ENCODE data around the gene ADARB2. TPM values are rescaled to one million over a fixed set of nuclear protein-coding genes. Genes with fewer than 3 reads are reported as not detected.

ADARB2 gene
- total RNA-seq, 1 donor from 2014 or later, result 1.2 TPM

DNA sequence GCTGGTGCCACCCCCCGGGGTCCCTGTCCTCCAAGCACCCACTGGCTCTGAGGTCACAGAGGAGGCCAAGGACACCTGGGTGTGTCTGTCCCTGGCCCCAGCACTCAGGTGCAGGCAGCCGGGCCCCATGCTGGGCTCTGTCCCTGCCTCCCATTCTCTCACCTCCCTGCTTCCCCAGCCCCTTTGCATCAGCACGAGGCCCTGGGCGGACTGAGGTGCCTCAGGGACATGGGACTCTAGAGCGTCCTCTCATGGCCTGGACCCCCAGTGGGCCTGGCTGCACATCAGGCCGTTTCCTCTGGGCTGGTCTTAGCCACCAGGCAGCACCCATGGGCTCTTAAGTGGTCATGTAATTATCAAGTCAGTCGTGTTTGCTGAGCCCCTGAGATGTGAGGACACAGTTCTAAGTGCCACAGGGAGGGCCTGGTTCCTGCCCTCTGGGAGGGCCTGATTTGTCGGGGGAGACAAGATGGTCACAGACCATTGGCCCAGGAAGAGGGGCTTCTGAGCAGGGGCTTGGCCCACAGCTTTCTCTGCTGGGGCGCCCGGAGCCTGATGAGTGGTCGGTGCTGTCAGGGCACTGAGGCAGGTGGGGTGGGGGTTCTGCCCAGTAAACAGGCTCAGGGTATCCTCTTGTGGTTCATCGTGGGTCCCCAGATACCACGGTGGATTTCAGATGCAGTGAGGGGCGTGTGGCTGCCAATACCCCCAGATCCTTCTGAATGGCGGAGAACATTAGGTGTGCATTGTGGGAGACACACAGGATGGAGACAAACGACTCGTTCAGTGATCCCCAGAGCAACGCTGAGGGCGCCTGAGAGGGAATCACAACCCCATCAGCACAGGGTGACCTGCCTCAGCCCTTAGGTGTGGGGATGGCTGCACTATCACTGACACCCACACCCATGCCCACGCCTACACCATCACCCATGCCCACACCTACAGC, 528.7 kb downstream of the ADARB2 start:
- ATAC-seq (no peak), DNase-seq (peak; percentile 52)
- no peaks in the 10 kb centered on the region for H3K36me3 ChIP-seq
- H3K27me3 ChIP-seq, result no peaks in the 10 kb centered on the region
- no peak overlapping the region for H3K27ac ChIP-seq
- H3K4me1 ChIP-seq, result no peaks in the 10 kb centered on the region
- no peaks in the 10 kb centered on the region for H3K9me3 ChIP-seq
- no peak overlapping the region for H3K4me3 ChIP-seq
- TF ChIP-seq, protein P1, sequence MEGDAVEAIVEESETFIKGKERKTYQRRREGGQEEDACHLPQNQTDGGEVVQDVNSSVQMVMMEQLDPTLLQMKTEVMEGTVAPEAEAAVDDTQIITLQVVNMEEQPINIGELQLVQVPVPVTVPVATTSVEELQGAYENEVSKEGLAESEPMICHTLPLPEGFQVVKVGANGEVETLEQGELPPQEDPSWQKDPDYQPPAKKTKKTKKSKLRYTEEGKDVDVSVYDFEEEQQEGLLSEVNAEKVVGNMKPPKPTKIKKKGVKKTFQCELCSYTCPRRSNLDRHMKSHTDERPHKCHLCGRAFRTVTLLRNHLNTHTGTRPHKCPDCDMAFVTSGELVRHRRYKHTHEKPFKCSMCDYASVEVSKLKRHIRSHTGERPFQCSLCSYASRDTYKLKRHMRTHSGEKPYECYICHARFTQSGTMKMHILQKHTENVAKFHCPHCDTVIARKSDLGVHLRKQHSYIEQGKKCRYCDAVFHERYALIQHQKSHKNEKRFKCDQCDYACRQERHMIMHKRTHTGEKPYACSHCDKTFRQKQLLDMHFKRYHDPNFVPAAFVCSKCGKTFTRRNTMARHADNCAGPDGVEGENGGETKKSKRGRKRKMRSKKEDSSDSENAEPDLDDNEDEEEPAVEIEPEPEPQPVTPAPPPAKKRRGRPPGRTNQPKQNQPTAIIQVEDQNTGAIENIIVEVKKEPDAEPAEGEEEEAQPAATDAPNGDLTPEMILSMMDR (IDR thresholded peaks at IDR 0.05), result no peak
- intact Hi-C loops (cut with DNase I), result no loop called here

DNA sequence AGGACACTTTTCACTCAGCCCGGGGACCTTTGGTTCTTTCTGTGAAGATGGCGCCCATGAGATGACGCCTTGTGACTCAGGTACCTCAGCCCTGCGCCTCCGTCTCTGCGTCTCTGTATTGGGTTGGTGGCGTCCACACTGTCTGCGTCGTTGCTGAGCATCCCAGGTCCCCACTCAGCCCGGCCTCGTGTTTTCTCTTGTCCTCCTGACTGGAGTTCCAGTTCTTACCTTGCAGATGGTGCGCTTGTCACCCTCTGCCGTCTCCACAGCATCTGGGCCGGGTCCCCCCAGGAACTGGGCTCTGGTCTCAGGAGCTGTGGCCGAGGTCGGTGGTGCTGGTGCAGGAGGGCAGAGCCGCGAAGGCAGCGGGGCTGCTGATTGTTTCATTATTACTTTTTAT, 530.7 kb downstream of the ADARB2 start:
- H3K4me1 ChIP-seq, result no peaks in the 10 kb centered on the region
- TF ChIP-seq, protein P1 (IDR thresholded peaks at IDR 0.05), result no peak
- H3K4me3 ChIP-seq, result no peak overlapping the region
- no peaks in the 10 kb centered on the region for H3K9me3 ChIP-seq
- no peak overlapping the region for H3K27ac ChIP-seq
- DNase-seq (peak; percentile 57), ATAC-seq (no peak)
- no peaks in the 10 kb centered on the region for H3K27me3 ChIP-seq
- no peaks in the 10 kb centered on the region for H3K36me3 ChIP-seq
- intact Hi-C loops (cut with DNase I), result no loop called here

- Histone ChIP-seq H3K36me3 (no peaks in the 10 kb centered on the region), H3K4me3 (no peak overlapping the region), H3K4me1 (no peaks in the 10 kb centered on the region), H3K27ac (no peak overlapping the region), H3K27me3 (no peaks in the 10 kb centered on the region), H3K9me3 (no peaks in the 10 kb centered on the region)
- TF ChIP-seq, protein P1 (IDR thresholded peaks at IDR 0.05), result no peak
- intact Hi-C loops (cut with DNase I), result no loop called here
- ATAC-seq (no peak), DNase-seq (peak; percentile 38)
These were observed 531.2 kb downstream of the ADARB2 start for GRCh38 chr10:1206101-1206500.

DNA sequence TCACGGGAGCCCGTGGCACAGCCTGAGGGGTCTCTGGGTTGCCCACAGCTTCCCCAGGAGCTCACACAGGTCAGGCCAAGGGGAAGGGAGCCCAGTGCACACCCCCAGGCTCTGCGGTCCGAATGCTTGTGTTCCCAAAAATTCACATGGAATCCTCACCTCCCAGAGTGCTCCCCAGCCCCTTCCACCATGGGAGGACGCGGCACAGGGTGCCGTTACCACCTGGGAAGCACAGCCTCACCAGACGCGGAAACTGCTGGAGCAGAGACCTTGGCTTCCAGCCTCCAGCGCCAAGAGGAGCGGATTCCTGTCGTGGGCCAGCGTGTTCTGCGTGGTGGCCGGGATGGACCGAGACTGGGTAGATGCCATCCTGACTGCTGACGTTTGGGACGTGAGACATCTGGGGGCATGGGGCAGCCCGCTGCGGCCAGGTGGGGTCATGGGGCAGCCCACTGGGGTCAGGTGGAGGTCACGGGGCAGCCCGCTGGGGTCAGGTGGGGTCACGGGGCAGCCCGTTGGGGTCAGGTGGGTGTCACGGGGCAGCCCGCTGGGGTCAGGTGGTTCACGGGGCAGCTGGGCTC, 531.8 kb downstream of the ADARB2 start:
- ATAC-seq, result no peak

DNA sequence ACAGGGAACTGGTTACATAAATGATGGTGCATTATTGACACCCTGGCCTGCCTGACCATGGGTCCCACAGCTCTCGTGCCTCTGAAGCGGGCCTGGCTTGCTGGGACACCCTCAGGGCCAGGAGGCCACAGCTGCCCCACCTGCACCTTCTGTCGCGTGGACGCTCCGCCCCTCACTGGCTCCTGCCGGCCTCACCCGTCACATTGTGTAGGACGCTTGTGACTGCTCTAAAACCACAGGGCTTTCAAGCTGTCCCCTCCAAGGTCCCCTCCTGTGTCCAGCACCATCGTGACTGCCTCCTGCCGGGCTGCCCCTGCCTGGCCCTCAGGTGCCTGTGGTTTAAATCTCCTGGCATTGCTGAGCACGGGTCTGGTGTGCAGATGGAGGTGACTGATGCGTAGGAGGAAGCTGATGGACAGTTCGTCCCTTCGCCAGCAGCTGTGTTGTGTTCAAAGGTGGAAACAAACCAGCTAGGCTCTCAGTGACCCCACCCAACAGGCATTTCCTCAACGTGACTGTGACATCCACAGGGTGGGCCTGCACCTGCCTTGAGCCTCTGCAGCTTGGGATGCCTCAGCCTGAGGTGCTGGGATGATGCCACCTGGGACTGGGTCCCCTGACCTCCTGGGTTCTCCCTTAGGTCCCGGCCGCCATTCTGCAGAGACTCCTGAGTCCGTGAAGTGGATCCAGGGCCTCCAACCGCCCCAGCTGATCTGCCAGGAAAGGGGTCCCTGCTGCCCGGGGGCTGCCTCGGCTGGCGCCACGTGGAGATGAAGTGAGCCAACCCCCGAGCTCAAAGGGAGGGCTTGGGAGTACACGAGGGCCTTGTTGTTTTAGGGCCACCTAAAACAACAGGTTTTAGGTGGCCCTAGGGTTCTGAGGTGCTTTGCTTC, 532.6 kb downstream of the ADARB2 start:
- TF ChIP-seq, protein P1 (IDR thresholded peaks at IDR 0.05), result no peak
- Histone ChIP-seq H3K4me3 (no peak overlapping the region), H3K27me3 (peaks cover 5% of the 10 kb centered on the region), H3K27ac (no peak overlapping the region), H3K9me3 (no peaks in the 10 kb centered on the region), H3K4me1 (no peaks in the 10 kb centered on the region), H3K36me3 (no peaks in the 10 kb centered on the region)
- DNase-seq (peak; percentile 53), ATAC-seq (no peak)
- intact Hi-C loops (cut with DNase I), result no loop called here

More for the DNA sequence above, 531.8 kb downstream of the ADARB2 start:
- Histone ChIP-seq H3K27ac (no peak overlapping the region), H3K9me3 (no peaks in the 10 kb centered on the region), H3K27me3 (no peaks in the 10 kb centered on the region), H3K4me1 (no peaks in the 10 kb centered on the region), H3K36me3 (no peaks in the 10 kb centered on the region), H3K4me3 (no peak overlapping the region)
- DNase-seq, result peak; percentile 60
- intact Hi-C loops (cut with DNase I), result no loop called here
- TF ChIP-seq, protein P1 (IDR thresholded peaks at IDR 0.05), result no peak
